ENCODE data around the gene SLC2A10. TPM values are rescaled to one million over a fixed set of nuclear protein-coding genes. Genes with fewer than 3 reads are reported as not detected.

The SLC2A10 gene
- total RNA-seq, 1 experiment from 2014 or later, result 1.6 TPM

DNA sequence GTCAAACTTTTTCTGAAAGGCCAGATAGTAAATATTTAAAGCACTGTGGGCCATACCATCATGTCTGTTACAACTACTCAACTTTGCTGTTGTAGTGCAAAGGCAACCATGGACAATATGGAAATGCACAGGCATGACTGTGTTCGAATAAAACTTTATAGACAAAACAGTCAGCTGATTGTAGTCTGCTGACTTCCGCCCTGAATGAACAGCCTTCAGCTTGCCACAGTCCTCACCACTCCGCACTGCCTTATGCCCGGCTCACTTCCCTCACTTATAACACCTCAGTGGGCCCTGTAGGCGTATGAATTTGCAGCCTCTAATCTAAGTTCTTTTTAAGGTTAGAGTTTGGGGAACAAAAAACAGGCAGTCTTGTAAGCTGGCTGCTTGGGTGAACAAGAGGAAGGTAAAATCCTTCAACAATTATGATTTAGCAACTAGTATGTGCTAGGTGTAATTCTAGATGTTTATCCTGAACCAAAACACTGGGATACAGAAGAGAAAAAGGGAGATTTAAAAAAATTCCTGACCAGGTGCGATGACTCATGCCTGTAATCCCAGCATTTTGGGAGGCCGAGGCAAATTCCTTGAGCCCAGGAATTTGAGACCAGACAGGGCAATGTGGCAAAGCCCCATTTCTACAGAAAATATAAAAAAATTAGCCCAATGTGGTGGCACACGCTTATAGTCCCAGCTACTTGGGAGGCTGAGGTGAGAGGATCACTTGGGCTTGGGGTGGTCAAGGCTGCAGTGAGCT is 6.8 kb upstream of the SLC2A10 start:
- BruUV-seq (replicated peaks), result no TSS peak
- H3K9me3 ChIP-seq (ENCODE audit: control insufficient read depth, insufficient read depth, low read depth, low read length), result no peaks in the 10 kb centered on the region
- H3K27me3 ChIP-seq (ENCODE audit: control insufficient read depth, insufficient read depth, low read length), result no peaks in the 10 kb centered on the region
- H3K36me3 ChIP-seq (ENCODE audit: control insufficient read depth, insufficient read depth, low read length), result no peaks in the 10 kb centered on the region
- no peak overlapping the region for H3K27ac ChIP-seq (ENCODE audit: low read length)
- in situ Hi-C loops (cut with HindIII; ENCODE audit: low pct_unique_long_range_greater_than_20kb, low sequenced_read_pairs) (no loop called here), intact Hi-C loops (cut with micrococcal nuclease; ENCODE audit: unreplicated experiment) (no loop called here)
- TF ChIP-seq, protein P1, sequence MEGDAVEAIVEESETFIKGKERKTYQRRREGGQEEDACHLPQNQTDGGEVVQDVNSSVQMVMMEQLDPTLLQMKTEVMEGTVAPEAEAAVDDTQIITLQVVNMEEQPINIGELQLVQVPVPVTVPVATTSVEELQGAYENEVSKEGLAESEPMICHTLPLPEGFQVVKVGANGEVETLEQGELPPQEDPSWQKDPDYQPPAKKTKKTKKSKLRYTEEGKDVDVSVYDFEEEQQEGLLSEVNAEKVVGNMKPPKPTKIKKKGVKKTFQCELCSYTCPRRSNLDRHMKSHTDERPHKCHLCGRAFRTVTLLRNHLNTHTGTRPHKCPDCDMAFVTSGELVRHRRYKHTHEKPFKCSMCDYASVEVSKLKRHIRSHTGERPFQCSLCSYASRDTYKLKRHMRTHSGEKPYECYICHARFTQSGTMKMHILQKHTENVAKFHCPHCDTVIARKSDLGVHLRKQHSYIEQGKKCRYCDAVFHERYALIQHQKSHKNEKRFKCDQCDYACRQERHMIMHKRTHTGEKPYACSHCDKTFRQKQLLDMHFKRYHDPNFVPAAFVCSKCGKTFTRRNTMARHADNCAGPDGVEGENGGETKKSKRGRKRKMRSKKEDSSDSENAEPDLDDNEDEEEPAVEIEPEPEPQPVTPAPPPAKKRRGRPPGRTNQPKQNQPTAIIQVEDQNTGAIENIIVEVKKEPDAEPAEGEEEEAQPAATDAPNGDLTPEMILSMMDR (IDR thresholded peaks at IDR 0.05), result no peak
- TF ChIP-seq POLR2AphosphoS5 (IDR thresholded peaks at IDR 0.05; ENCODE audit: low read depth, low read length), result no peak
- TF ChIP-seq, protein P2, sequence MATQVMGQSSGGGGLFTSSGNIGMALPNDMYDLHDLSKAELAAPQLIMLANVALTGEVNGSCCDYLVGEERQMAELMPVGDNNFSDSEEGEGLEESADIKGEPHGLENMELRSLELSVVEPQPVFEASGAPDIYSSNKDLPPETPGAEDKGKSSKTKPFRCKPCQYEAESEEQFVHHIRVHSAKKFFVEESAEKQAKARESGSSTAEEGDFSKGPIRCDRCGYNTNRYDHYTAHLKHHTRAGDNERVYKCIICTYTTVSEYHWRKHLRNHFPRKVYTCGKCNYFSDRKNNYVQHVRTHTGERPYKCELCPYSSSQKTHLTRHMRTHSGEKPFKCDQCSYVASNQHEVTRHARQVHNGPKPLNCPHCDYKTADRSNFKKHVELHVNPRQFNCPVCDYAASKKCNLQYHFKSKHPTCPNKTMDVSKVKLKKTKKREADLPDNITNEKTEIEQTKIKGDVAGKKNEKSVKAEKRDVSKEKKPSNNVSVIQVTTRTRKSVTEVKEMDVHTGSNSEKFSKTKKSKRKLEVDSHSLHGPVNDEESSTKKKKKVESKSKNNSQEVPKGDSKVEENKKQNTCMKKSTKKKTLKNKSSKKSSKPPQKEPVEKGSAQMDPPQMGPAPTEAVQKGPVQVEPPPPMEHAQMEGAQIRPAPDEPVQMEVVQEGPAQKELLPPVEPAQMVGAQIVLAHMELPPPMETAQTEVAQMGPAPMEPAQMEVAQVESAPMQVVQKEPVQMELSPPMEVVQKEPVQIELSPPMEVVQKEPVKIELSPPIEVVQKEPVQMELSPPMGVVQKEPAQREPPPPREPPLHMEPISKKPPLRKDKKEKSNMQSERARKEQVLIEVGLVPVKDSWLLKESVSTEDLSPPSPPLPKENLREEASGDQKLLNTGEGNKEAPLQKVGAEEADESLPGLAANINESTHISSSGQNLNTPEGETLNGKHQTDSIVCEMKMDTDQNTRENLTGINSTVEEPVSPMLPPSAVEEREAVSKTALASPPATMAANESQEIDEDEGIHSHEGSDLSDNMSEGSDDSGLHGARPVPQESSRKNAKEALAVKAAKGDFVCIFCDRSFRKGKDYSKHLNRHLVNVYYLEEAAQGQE (IDR thresholded peaks at IDR 0.05; ENCODE audit: insufficient read depth in 1 of 2, low read depth in 2 of 2, low read length in 1 of 2), result no peak
- no peak for TF ChIP-seq TCF7L2 (IDR thresholded peaks at IDR 0.05; ENCODE audit: low read depth, low read length)
- TF ChIP-seq SIN3A (IDR thresholded peaks at IDR 0.05; ENCODE audit: borderline replicate concordance, insufficient read depth, low read depth, low read length), result no peak
- ATAC-seq, result no peak
- no peaks in the 10 kb centered on the region for H3K4me1 ChIP-seq (ENCODE audit: control insufficient read depth, insufficient read depth, low read length)
- H3K4me3 ChIP-seq (ENCODE audit: low read depth in 2 of 2, low read length in 2 of 2), result no peak overlapping the region
- CTCF ChIA-PET, result no interaction called here
- DNase-seq (ENCODE audit: low read depth, low spot score), result no peak
- POLR2A ChIA-PET, result no interaction called here

DNA sequence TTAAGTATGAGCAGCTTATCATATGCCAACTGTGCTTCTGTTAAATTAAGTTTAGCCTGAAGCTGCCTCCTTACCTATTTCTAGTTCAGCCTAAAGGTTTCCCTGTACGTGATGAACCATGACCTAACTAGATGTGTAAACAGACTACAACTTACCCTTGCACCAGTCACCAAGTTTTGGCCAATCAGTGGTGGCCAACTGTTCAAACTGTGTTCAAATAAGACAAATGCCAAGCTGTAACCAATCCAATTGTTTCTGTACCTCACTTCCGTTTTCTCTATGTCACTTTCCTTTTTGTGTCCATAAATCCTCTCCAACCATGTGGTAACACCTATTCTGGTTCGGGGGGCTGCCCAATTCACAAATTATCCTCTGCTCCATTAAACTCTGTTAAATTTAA is 6.0 kb upstream of the SLC2A10 start:
- ChIA-PET POLR2A (no interaction called here), CTCF (no interaction called here)
- intact Hi-C loops (cut with micrococcal nuclease; ENCODE audit: unreplicated experiment), result no loop called here
- no peak for DNase-seq (ENCODE audit: low read depth, low spot score)
- Histone ChIP-seq H3K27me3 (ENCODE audit: control insufficient read depth, insufficient read depth, low read length) (no peaks in the 10 kb centered on the region), H3K9me3 (ENCODE audit: control insufficient read depth, insufficient read depth, low read depth, low read length) (no peaks in the 10 kb centered on the region), H3K4me1 (ENCODE audit: control insufficient read depth, insufficient read depth, low read length) (no peaks in the 10 kb centered on the region), H3K4me3 (ENCODE audit: low read depth in 2 of 2, low read length in 2 of 2) (no peak overlapping the region), H3K36me3 (ENCODE audit: control insufficient read depth, insufficient read depth, low read length) (no peaks in the 10 kb centered on the region), H3K27ac (ENCODE audit: low read length) (no peak overlapping the region)
- in situ Hi-C loops (cut with HindIII; ENCODE audit: low pct_unique_long_range_greater_than_20kb, low sequenced_read_pairs), result no loop called here
- BruUV-seq (replicated peaks), result no TSS peak
- no peak for ATAC-seq
- TF ChIP-seq TCF7L2 (IDR thresholded peaks at IDR 0.05; ENCODE audit: low read depth, low read length) (no peak), POLR2AphosphoS5 (IDR thresholded peaks at IDR 0.05; ENCODE audit: low read depth, low read length) (no peak), SIN3A (IDR thresholded peaks at IDR 0.05; ENCODE audit: borderline replicate concordance, insufficient read depth, low read depth, low read length) (no peak)
- TF ChIP-seq, protein P1 (IDR thresholded peaks at IDR 0.05), result no peak
- TF ChIP-seq, protein P2 (IDR thresholded peaks at IDR 0.05; ENCODE audit: insufficient read depth in 1 of 2, low read depth in 2 of 2, low read length in 1 of 2), result no peak

Measured in Panc1 (cell line).